HCT116 (cell line): ENCODE results near the gene WSB1. TPM values are rescaled to one million over a fixed set of nuclear protein-coding genes. Genes with fewer than 3 reads are reported as not detected.
A peak's percentile ranks its signal among the peaks of the same experiment; 100 is the strongest.

Source experiments
- ATAC-seq: fragments of 200-7000 bp; cut with Tn5 transposase; 2 replicates; pipeline ENCODE4 v1.9.1; 2020; ENCODE audit warnings: mild to moderate bottlenecking, moderate library complexity
- BruUV-seq: library from RNA; stranded (reverse); fragments of 400-500 nt; replicated peaks from 2 replicates; lab custom pipeline; 2021; lab: Mats Ljungman, UMichigan
- CTCF ChIA-PET: fragments of 300-600 bp; sonication (Branson Sonifier 250); formaldehyde crosslinking; loops from one replicate; lab custom pipeline; 2021; ENCODE audit warnings: antibody characterized with exemption; lab: Charles Lee
- POLR2A ChIA-PET: fragments of 300-600, 350-600 bp; sonication (Branson Sonifier 250); formaldehyde crosslinking; loops from one replicate; lab custom pipeline; 2021; ENCODE audit warnings: antibody characterized with exemption; lab: Charles Lee
- RAD21 ChIA-PET, 2 experiments: fragments of 300-600 bp; sonication (Branson Sonifier 250); formaldehyde crosslinking; loops; one replicate each; lab custom pipeline; 2023; ENCODE audit warnings: low total read pairs in 2 of 2; ENCODE audit not compliant: uncharacterized antibody in 2 of 2, unreplicated experiment in 2 of 2, low non-redundant PET in 1 of 2; lab: Charles Lee
- DNase-seq: peaks from one replicate; pipeline ENCODE4 v3.0.0-alpha.2; 2010; ENCODE audit warnings: low read depth, low spot score
- H2AFZ ChIP-seq: fragments of 200-600 bp; shearing (Covaris generic), sonication (generic); 2 replicates; pipeline ENCODE4 v1.6.1; 2017; ENCODE audit warnings: low read depth, mixed run types, mixed read lengths, antibody characterized with exemption, low read length; ENCODE audit not compliant: poor library complexity, severe bottlenecking
- H3K27ac ChIP-seq: 2 replicates; pipeline ENCODE4 v1.5.1; 2012; ENCODE audit warnings: low read depth, low read length
- H3K27me3 ChIP-seq: fragments of 200-600 bp; sonication (generic); 2 replicates; pipeline ENCODE4 v1.6.1; 2016; ENCODE audit warnings: mixed run types, low read length, mixed read lengths; ENCODE audit not compliant: insufficient read depth
- H3K36me3 ChIP-seq, 2 experiments: fragments of 200-500 bp in 1 of 2; fragments of 200-600 bp in 1 of 2; sonication (Bioruptor generic) in 1 of 2; sonication (generic) in 1 of 2; 2 replicates each; pipeline versions ENCODE4 v1.5.1 to v1.6.1; 2014 to 2016; ENCODE audit warnings: low read length in 2 of 2, inconsistent platforms in 1 of 2, mixed read lengths in 1 of 2, mixed run types in 1 of 2; ENCODE audit not compliant: insufficient read depth in 2 of 2, control insufficient read depth in 1 of 2
- H3K4me1 ChIP-seq, 2 experiments: fragments of 200-600 bp in 1 of 2; sonication (generic) in 1 of 2; 2 replicates each; pipeline versions ENCODE4 v1.5.1 to v1.6.1; 2012 to 2017; ENCODE audit warnings: low read length in 2 of 2, inconsistent platforms in 1 of 2, mild to moderate bottlenecking in 1 of 2, mixed read lengths in 1 of 2, mixed run types in 1 of 2, moderate library complexity in 1 of 2; ENCODE audit not compliant: insufficient read depth in 2 of 2, control insufficient read depth in 1 of 2
- H3K4me2 ChIP-seq: fragments of 200-600 bp; sonication (generic); 2 replicates; pipeline ENCODE4 v1.6.1; 2017; ENCODE audit warnings: mixed run types, low read length, mixed read lengths
- H3K4me3 ChIP-seq, 2 experiments: fragments of 200-600 bp in 1 of 2; sonication (generic) in 1 of 2; replicated peaks in 1 of 2; 2 replicates each; pipeline ENCODE4 v1.5.1; 2011 to 2016; ENCODE audit warnings: low read length in 2 of 2, control low read depth in 1 of 2, low read depth in 1 of 2, mild to moderate bottlenecking in 1 of 2, mixed read lengths in 1 of 2, mixed run types in 1 of 2
- H3K79me2 ChIP-seq: fragments of 200-600 bp; sonication (generic); 2 replicates; pipeline ENCODE4 v1.6.1; 2017; ENCODE audit warnings: mild to moderate bottlenecking, mixed run types, low read length, moderate library complexity, mixed read lengths; ENCODE audit not compliant: insufficient read depth
- H3K9ac ChIP-seq: fragments of 200-600 bp; sonication (generic); 2 replicates; pipeline ENCODE4 v1.6.1; 2016; ENCODE audit warnings: low read length, mixed read lengths
- H3K9me2 ChIP-seq: fragments of 200-600 bp; sonication (generic), shearing (Covaris generic); 2 replicates; pipeline ENCODE4 v1.6.1; 2017; ENCODE audit warnings: mixed run types, mild to moderate bottlenecking, moderate library complexity; ENCODE audit not compliant: insufficient read depth
- H3K9me3 ChIP-seq, 2 experiments: fragments of 200-500 bp in 1 of 2; fragments of 200-600 bp in 1 of 2; sonication (Bioruptor generic) in 1 of 2; sonication (generic) in 1 of 2; 2 replicates each; pipeline ENCODE4 v1.6.1; 2014 to 2017; ENCODE audit warnings: low read length in 2 of 2, mixed read lengths in 2 of 2, inconsistent platforms in 1 of 2, low read depth in 1 of 2, mild to moderate bottlenecking in 1 of 2, mixed run types in 1 of 2, moderate library complexity in 1 of 2; ENCODE audit not compliant: control insufficient read depth in 1 of 2, insufficient read depth in 1 of 2
- H4K20me1 ChIP-seq: fragments of 200-600 bp; sonication (generic), shearing (Covaris generic); 2 replicates; pipeline ENCODE4 v1.6.1; 2017; ENCODE audit warnings: mixed run types, mild to moderate bottlenecking, moderate library complexity; ENCODE audit not compliant: insufficient read depth
- CBX3 ChIP-seq: IDR thresholded peaks from 2 replicates; pipeline ENCODE4 v1.6.1; 2012; ENCODE audit warnings: low read depth
- CEBPB ChIP-seq: IDR thresholded peaks from 2 replicates; pipeline ENCODE4 v1.6.1; 2012; ENCODE audit warnings: low read depth
- EGR1 ChIP-seq: IDR thresholded peaks from 2 replicates; pipeline ENCODE4 v1.6.1; 2012; ENCODE audit warnings: low read depth
- ELF1 ChIP-seq: IDR thresholded peaks from 2 replicates; pipeline ENCODE4 v1.6.1; 2012; ENCODE audit warnings: low read depth, borderline replicate concordance
- EZH2 ChIP-seq: fragments of 200-600 bp; sonication (generic); IDR thresholded peaks from 2 replicates; pipeline ENCODE4 v1.6.1; 2017; ENCODE audit warnings: antibody characterized with exemption, mixed run types
- EZH2phosphoT487 ChIP-seq: fragments of 200-600 bp; IDR thresholded peaks from 2 replicates; pipeline ENCODE4 v1.6.1; 2018; ENCODE audit warnings: antibody characterized with exemption, borderline replicate concordance
- FOSL1 ChIP-seq: IDR thresholded peaks from 2 replicates; pipeline ENCODE4 v1.6.1; 2012; ENCODE audit warnings: low read depth
- JUND ChIP-seq: IDR thresholded peaks from 2 replicates; pipeline ENCODE4 v1.6.1; 2012
- POLR2A ChIP-seq: IDR thresholded peaks from 2 replicates; pipeline ENCODE4 v1.7.0; 2011; ENCODE audit warnings: borderline replicate concordance; ENCODE audit not compliant: insufficient read depth, insufficient read length; ENCODE audit errors: extremely low read depth
- POLR2AphosphoS5 ChIP-seq: IDR thresholded peaks from 2 replicates; pipeline ENCODE4 v1.6.1; 2011; ENCODE audit warnings: mild to moderate bottlenecking, low read depth, low read length, moderate library complexity
- RAD21 ChIP-seq: IDR thresholded peaks from 2 replicates; pipeline ENCODE4 v1.6.1; 2012; ENCODE audit warnings: low read depth, mild to moderate bottlenecking
- SIN3A ChIP-seq: IDR thresholded peaks from 2 replicates; pipeline ENCODE4 v1.6.1; 2012; ENCODE audit warnings: low read depth
- SP1 ChIP-seq: IDR thresholded peaks from 2 replicates; pipeline ENCODE4 v1.6.1; 2012; ENCODE audit warnings: low read depth
- SRF ChIP-seq: IDR thresholded peaks from 2 replicates; pipeline ENCODE4 v1.6.1; 2012; ENCODE audit warnings: low read depth
- TCF7L2 ChIP-seq: IDR thresholded peaks from 2 replicates; pipeline ENCODE4 v1.7.0; 2011; ENCODE audit warnings: borderline replicate concordance, inconsistent platforms; ENCODE audit not compliant: insufficient read depth, insufficient read length; ENCODE audit errors: extremely low read depth
- YY1 ChIP-seq: IDR thresholded peaks from 2 replicates; pipeline ENCODE4 v1.6.1; 2011; ENCODE audit warnings: low read length, low read depth, moderate library complexity, mild to moderate bottlenecking; ENCODE audit not compliant: insufficient replicate concordance; ENCODE audit errors: extremely low read depth
- ZFX ChIP-seq: fragments of 450-650 bp; IDR thresholded peaks from 2 replicates; pipeline ENCODE4 v1.6.1; 2017
- ZNF274 ChIP-seq: fragments of 200-500 bp; sonication (Bioruptor generic); IDR thresholded peaks from 2 replicates; pipeline ENCODE4 v1.6.1; 2014; ENCODE audit warnings: mild to moderate bottlenecking, low read depth, low read length, inconsistent platforms
- intact Hi-C: fragments of 100-400 bp; cut with micrococcal nuclease; formaldehyde crosslinking; loops from 2 replicates; pipeline ENCODE4 v1.10.0; 2022
- total RNA-seq: library from RNA; stranded (reverse); gene quantifications from one replicate; pipeline ENCODE4 v1.2.1, GENCODE V29; 2021; ENCODE audit not compliant: unreplicated experiment
- TF ChIP-seq, protein P1 (sequence below): IDR thresholded peaks from 2 replicates; pipeline ENCODE4 v1.6.1; 2012
- TF ChIP-seq, protein P2 (sequence below), 3 experiments: fragments of 200-600 bp in 1 of 3; sonication (generic) in 1 of 3; IDR thresholded peaks in 2 of 3; conservative IDR thresholded peaks in 1 of 3; 2 replicates each; pipeline ENCODE4 v1.5.1; 2012 to 2017; ENCODE audit warnings: low read depth in 2 of 3, low read length in 2 of 3, antibody characterized with exemption in 1 of 3, borderline replicate concordance in 1 of 3, control low read depth in 1 of 3, mild to moderate bottlenecking in 1 of 3, mixed read lengths in 1 of 3, mixed run types in 1 of 3, moderate library complexity in 1 of 3; ENCODE audit not compliant: insufficient read depth in 1 of 3
- TF ChIP-seq, protein P3 (sequence below): IDR thresholded peaks from 2 replicates; pipeline ENCODE4 v1.6.1; 2011; ENCODE audit warnings: mild to moderate bottlenecking, low read length, moderate library complexity; ENCODE audit not compliant: insufficient replicate concordance; ENCODE audit errors: extremely low read depth
- TF ChIP-seq, protein P4 (sequence below): IDR thresholded peaks from 2 replicates; pipeline ENCODE4 v1.6.1; 2012

WSB1 gene
- total RNA-seq, 1 experiment from 2014 or later = 88.0 TPM

DNA sequence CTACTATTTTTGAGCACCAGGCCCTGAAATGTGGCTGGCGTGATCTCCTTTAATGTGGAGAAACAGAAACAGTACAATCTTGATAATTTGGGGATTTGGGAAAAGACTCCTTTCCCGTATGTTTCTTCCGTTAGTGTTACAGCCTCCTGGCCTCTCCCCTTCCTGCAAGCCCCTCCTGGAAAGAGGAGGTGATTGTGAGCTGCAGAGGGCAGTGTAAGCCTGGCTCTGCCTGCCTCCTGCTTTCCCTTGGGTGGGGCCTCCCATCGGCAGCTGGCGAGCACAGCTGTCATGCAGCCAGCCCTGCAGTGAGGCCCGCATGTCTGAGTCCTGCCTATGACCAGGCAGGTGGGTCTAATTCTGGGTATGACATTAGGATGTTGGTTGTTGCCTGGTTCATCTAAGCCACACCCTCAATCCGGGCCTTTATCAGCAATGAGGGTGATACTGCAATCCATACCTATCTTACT lies 48.7 kb upstream of the WSB1 start:
- H3K4me1 ChIP-seq = peaks cover 22 to 39% of the 10 kb centered on the region in 2 experiments
- CTCF ChIA-PET = interaction anchor here (0.6 to 2.5 kb wide), 13 partner anchors 9 to 356 kb away, joined by 3 to 18 read pairs (median 4); partner anchors contain the start of gene WSB1
- DNase-seq = peak; percentile 69
- no peaks in the 10 kb centered on the region for H3K36me3 ChIP-seq
- no peak overlapping the region for H3K27ac ChIP-seq
- peak overlapping the region; percentile 97 for H2AFZ ChIP-seq
- H3K9me3 ChIP-seq = no peaks in the 10 kb centered on the region
- H3K79me2 ChIP-seq = no peaks in the 10 kb centered on the region
- H3K27me3 ChIP-seq = no peaks in the 10 kb centered on the region
- 0 out of 4 replicates have a peak overlapping the region, but pooled peaks of 1 of the 2 experiments have one; percentile 1 for H3K4me3 ChIP-seq
- no TSS peak for BruUV-seq
- no peaks in the 10 kb centered on the region for H4K20me1 ChIP-seq
- H3K9me2 ChIP-seq = no peaks in the 10 kb centered on the region
- H3K4me2 ChIP-seq = peak overlapping the region; percentile 53
- ATAC-seq = peak; percentile 99
- POLR2A ChIA-PET = interaction anchor here (0.7 to 2.0 kb wide), 3 partner anchors 47 to 88 kb away, joined by 3 to 8 read pairs (median 3); no protein-coding TSS in a partner anchor
- RAD21 ChIA-PET = interaction anchor here (0.6 to 1.8 kb wide), 8 partner anchors 9 to 355 kb away, joined by 3 to 10 read pairs (median 4); no protein-coding TSS in a partner anchor
- no peak overlapping the region for H3K9ac ChIP-seq
- intact Hi-C loops = loop anchor here (1.0 to 5.0 kb wide), 4 partner anchors 47 to 407 kb away; partner anchors contain the start of gene WSB1
- TF ChIP-seq EZH2phosphoT487 = no peak
- TF ChIP-seq CEBPB = no peak
- TF ChIP-seq CBX3 = no peak
- TF ChIP-seq YY1 = no peak
- TF ChIP-seq ZFX = no peak
- TF ChIP-seq TCF7L2 = no peak
- TF ChIP-seq EZH2 = no peak
- no peak for TF ChIP-seq SIN3A
- no peak for TF ChIP-seq EGR1
- no peak for TF ChIP-seq FOSL1
- peak; percentile 98 for TF ChIP-seq RAD21
- TF ChIP-seq, protein P1, sequence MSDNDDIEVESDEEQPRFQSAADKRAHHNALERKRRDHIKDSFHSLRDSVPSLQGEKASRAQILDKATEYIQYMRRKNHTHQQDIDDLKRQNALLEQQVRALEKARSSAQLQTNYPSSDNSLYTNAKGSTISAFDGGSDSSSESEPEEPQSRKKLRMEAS = 0 out of 2 replicates have a peak, but pooled peaks have one; percentile 21
- TF ChIP-seq, protein P2, sequence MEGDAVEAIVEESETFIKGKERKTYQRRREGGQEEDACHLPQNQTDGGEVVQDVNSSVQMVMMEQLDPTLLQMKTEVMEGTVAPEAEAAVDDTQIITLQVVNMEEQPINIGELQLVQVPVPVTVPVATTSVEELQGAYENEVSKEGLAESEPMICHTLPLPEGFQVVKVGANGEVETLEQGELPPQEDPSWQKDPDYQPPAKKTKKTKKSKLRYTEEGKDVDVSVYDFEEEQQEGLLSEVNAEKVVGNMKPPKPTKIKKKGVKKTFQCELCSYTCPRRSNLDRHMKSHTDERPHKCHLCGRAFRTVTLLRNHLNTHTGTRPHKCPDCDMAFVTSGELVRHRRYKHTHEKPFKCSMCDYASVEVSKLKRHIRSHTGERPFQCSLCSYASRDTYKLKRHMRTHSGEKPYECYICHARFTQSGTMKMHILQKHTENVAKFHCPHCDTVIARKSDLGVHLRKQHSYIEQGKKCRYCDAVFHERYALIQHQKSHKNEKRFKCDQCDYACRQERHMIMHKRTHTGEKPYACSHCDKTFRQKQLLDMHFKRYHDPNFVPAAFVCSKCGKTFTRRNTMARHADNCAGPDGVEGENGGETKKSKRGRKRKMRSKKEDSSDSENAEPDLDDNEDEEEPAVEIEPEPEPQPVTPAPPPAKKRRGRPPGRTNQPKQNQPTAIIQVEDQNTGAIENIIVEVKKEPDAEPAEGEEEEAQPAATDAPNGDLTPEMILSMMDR (IDR thresholded peaks at IDR 0.05 in 2 of 3, conservative IDR thresholded peaks at IDR 0.05 in 1 of 3; ENCODE audit: borderline replicate concordance in 1 of 3, insufficient read depth in 1 of 3, low read depth in 2 of 3, low read length in 2 of 3) = peak; percentile 60 to 92 (median 73)
- TF ChIP-seq SP1 = peak; percentile 34; the same call in 1 of the 2 replicates
- TF ChIP-seq, protein P3, sequence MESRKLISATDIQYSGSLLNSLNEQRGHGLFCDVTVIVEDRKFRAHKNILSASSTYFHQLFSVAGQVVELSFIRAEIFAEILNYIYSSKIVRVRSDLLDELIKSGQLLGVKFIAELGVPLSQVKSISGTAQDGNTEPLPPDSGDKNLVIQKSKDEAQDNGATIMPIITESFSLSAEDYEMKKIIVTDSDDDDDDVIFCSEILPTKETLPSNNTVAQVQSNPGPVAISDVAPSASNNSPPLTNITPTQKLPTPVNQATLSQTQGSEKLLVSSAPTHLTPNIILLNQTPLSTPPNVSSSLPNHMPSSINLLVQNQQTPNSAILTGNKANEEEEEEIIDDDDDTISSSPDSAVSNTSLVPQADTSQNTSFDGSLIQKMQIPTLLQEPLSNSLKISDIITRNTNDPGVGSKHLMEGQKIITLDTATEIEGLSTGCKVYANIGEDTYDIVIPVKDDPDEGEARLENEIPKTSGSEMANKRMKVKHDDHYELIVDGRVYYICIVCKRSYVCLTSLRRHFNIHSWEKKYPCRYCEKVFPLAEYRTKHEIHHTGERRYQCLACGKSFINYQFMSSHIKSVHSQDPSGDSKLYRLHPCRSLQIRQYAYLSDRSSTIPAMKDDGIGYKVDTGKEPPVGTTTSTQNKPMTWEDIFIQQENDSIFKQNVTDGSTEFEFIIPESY = no peak
- no peak for TF ChIP-seq ELF1
- no peak for TF ChIP-seq SRF
- TF ChIP-seq, protein P4, sequence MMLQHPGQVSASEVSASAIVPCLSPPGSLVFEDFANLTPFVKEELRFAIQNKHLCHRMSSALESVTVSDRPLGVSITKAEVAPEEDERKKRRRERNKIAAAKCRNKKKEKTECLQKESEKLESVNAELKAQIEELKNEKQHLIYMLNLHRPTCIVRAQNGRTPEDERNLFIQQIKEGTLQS = no peak
- TF ChIP-seq POLR2A = no peak
- no peak for TF ChIP-seq JUND
- no peak for TF ChIP-seq ZNF274
- TF ChIP-seq POLR2AphosphoS5 = 0 out of 2 replicates have a peak, but pooled peaks have one; percentile 23
